NCI-H2029 treated with DMSO at 0.1 percent for 48 hours (cell line): ENCODE data around the gene KIF14.
"Not testable (repeated sequence)": the region's sequence is repeated elsewhere in the genome, so short reads cannot be mapped to it uniquely, and the experiment has no call there.

ENCODE experiments used
- DNase-seq: peaks from one replicate; lab custom pipeline; 2025; lab: John Stamatoyannopoulos, UW

KIF14 gene

DNA sequence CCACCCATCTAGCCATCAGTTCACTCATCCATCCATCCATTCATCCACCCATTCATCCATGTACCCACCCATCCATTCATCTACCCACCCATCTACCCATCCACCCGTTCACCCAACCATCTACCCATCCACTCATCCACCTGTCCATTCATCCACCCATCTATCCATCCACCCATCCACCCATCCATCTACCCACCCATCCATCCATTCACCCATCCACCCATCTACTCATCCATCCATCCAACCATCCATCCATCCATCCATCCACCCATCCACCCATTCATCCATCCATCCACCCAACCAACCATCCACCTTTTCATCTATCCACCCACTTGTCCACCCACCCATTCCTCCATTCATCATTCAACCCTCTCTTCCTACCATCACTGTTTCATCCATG lies 80.3 kb downstream of the KIF14 start:
- DNase-seq: no peak

DNA sequence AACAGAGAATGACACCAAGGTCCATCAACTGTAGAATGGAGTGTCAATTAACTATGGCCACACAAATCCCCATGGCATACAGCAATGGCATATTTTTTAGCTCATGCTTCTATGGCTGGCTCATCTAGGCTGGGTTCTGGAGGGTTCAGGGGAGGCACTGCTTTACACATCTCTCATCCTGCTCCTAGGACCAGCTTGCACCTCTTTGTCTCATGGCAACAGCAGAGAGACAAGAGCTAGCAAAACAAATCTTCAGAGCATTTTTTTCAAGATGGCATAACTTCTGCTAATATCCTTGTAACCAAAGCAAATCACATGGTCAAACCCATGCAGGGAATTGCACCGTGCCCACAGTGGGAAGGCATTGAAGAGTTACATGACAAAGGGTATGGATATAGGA lies 82.4 kb downstream of the KIF14 start:
- no peak for DNase-seq

DNA sequence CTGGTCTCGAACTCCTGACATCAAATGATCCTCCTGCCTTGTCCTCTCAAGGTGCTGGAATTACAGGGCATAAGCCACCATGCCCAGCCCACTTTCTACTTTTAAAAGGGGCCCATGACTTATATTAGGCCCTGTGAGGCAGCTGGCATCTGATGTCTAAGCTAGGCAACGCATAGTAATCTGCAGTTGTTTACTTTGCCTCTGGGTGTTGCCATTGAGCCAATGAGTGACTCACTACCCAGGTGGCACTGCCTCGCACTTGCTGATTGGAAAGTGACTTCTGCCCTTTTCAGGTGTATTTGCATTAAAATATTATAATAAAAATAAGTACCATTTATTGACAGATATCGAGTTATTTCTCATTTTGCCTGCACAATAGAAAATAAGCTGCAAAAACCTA lies 84.9 kb downstream of the KIF14 start:
- no peak for DNase-seq

DNA sequence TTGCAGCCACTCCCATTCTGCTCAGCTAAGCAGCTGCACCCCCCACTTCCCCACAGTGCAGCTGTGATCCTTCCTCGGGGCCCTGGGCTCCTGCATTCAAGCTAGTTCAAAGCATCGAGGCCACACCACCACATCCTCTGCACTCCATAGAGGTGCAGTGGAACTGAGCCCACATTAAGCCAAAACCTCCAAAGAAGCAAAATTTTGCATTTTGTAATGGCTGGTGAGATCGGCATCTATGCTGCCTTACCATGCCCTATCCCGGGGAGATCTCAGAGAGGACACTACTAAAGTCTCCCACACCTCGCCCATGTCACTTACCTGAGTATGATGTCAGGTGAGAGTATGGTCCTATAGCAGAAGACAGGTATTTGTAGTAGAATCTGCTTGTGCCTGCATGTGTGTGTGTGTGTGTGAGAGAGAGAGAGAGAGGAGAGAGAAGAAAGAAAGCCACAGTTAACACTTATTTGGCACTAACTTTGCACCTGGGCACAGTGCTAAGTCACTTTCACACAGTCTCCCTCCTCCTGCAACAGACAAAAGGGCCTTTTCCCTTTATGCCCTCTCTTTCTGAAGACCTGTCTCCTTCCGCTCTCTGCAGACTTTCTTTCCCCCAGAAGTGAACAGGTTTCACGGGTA lies 89.8 kb downstream of the KIF14 start:
- no peak for DNase-seq

GRCh38 chr1:200528858-200529606 lies 91.5 kb downstream of the KIF14 start:
- DNase-seq: no peak

DNA sequence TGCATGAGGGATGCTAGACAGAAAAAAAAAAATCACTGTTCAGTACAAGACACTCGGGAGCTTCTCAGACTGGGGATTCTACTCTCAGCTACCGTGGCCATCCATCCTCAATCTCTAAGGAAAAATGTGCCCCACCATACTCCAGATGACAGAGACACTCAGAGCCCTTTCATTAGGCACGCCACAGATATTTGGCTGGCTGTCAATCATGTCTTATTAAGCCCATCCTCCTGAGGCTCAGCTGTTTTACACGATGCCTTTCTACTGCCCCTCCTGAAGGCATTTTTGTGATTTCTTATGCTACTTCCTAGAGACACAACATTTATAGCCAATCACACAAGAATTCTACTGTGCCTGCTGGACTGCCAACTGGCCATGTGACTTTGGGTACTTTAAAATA lies 92.9 kb downstream of the KIF14 start:
- no peak for DNase-seq

- no peak for DNase-seq
Measured at GRCh38 chr1:200526709-200527612, 93.6 kb downstream of the KIF14 start.

DNA sequence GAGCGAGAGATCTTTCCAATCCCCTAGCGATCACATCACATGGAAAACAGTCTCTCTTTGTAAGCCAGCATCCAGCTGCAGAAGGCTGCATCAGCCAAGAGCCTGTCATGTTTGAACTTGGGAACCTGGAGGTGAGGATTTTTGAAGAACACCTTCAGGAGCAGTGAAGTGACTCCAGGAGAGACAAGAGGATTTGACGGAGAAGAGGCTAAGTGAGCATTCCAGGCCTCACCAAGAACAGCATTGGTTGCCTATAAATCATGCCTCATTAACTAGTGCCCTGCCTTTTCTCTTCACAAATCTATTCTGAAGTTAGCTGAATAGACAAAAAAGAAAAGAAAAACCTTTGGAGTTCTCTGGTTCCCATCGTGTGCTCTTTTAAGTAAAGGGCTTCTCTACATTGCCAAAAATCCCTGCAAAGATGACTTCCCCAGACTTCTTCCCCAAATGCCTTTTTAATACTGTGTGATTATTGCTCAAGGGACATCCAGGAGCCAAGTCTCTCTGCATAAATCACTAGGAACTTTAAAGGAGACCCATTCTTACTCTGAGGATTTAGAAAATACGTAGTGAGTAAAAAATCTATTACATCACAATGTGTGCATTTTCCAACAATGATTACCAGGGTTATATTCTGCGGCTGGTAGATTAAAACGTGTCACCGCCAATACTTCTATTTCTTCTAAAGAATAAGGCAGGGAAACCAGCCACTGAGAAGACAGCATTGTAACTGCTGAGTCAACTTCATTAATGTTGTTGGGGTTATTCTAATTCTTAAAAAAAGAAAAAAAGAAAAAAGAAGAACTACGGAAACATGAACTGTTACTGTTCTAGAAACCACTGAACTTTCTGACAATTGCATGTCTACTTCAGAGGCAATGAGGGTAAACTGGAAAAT lies 95.2 kb downstream of the KIF14 start:
- DNase-seq: no peak

- DNase-seq: not testable (repeated sequence)
Measured at GRCh38 chr1:200524551-200524950, 96.0 kb downstream of the KIF14 start.

GRCh38 chr1:200524092-200524491 lies 96.5 kb downstream of the KIF14 start:
- no peak for DNase-seq

DNA sequence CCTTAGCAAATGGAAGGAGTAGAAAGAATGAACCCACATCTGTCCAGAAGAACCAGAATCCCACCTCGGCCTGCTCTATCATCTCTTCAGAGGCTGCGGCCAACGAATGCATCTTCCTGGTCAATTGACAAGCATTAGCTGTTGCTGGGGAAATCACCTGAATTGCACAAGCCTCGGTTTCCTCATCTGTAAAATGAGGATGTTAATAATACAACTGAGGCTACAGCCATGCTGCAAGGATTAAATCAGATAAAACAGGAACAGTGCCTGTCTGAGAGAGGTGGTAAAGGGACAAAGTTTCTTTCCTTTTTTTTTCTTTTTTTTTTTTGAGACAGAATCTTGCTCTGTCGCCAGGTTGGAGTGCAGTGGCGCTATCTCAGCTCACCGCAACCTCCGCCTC lies 99.8 kb downstream of the KIF14 start:
- no peak for DNase-seq

DNA sequence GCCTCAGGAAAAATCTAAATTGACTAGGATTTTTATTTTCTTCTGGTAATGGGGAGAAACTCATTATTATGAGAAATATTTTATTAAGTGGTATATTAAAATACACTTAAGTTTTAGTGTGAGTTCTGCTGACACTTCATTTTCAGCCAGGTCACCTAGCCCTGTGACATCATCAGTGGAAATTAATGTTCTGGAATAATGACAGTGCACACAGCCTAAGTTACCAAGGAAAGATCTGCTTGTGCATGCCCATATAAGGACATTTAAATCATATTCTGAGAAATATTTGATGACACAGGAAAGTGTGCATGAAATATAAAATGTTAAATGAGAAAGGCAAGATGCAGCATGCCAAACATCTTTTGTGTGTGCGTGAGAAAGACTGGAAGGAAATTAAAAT lies 102.0 kb downstream of the KIF14 start:
- no peak for DNase-seq

DNA sequence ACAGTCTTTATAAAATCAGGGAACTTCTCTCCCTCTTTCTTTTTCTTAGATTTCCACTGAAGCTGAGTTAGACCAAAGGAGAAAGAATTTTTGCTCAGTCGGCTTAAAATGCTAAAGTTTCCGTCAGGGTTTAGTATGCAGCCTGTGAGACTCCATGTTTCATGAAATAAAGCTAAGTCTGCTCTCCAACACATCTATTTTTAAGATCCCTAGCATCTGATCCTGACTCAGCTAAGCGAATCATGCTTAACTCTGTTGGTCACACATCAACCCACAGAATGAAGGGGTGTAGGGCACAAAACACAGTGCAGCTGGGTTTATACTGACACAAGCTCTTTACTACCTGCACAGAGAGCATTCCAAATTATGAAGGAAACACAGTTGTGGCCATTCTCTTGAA lies 108.4 kb downstream of the KIF14 start:
- no peak for DNase-seq

DNA sequence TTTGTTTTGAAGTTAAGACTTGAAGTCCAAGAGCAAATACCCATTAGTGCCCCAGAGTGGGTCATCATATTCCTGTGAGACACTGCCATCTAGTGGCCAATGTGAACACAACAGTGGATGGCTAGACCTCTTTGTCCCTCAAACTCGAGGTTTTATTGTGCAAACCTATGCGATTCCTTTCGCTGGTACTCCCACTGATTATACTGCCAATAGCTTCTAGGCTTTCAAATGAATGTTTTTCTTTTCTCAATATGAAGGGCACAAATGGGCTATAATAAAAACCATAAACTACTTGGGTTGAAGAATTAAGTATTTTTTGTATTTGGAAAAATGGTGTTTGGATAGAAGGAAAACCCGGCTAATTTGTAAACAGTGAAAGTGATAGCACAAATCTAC lies 110.3 kb downstream of the KIF14 start:
- DNase-seq: peak; percentile 46

GRCh38 chr1:200506471-200506870 lies 114.1 kb downstream of the KIF14 start:
- no peak for DNase-seq

- DNase-seq: no peak
Measured at GRCh38 chr1:200505257-200505656, 115.3 kb downstream of the KIF14 start.
